Measurements from ENCODE around the gene ASPHD2.

Gene ASPHD2

GRCh38 chr22:26398741-26399153 is 30.3 kb upstream of the ASPHD2 start:
- TF ChIP-seq CSRNP3 (CRISPR knock-in tag; IDR thresholded peaks at IDR 0.05), result no peak
- no peak for TF ChIP-seq OSR1 (CRISPR knock-in tag; IDR thresholded peaks at IDR 0.05)
- no peak for TF ChIP-seq TCF4 (CRISPR knock-in tag; IDR thresholded peaks at IDR 0.05; ENCODE audit: borderline replicate concordance)
- no peak for TF ChIP-seq ZC3H10 (CRISPR knock-in tag; IDR thresholded peaks at IDR 0.05)
- no peak for TF ChIP-seq ZNF70 (CRISPR knock-in tag; IDR thresholded peaks at IDR 0.05)
- TF ChIP-seq BACH2 (CRISPR knock-in tag; IDR thresholded peaks at IDR 0.05; ENCODE audit: borderline replicate concordance), result no peak
- no peak for TF ChIP-seq PATZ1 (CRISPR knock-in tag; IDR thresholded peaks at IDR 0.05; ENCODE audit: borderline replicate concordance)
- no peak for TF ChIP-seq CSDC2 (CRISPR knock-in tag; IDR thresholded peaks at IDR 0.05)
- no peak for TF ChIP-seq ZNF8 (CRISPR knock-in tag; IDR thresholded peaks at IDR 0.05)
- TF ChIP-seq PPARA (CRISPR knock-in tag; IDR thresholded peaks at IDR 0.05; ENCODE audit: borderline replicate concordance), result no peak
- TF ChIP-seq POU6F1 (CRISPR knock-in tag; IDR thresholded peaks at IDR 0.05; ENCODE audit: borderline replicate concordance, low read depth), result no peak
- no peak for TF ChIP-seq ZNF565 (CRISPR knock-in tag; conservative IDR thresholded peaks at IDR 0.05; ENCODE audit: low read depth)
- TF ChIP-seq ARNTL (CRISPR knock-in tag; IDR thresholded peaks at IDR 0.05; ENCODE audit: borderline replicate concordance, low read depth), result no peak
- no peak for TF ChIP-seq ISL1 (CRISPR knock-in tag; IDR thresholded peaks at IDR 0.05)
- TF ChIP-seq RARB (CRISPR knock-in tag; IDR thresholded peaks at IDR 0.05), result no peak
- no peak for TF ChIP-seq ESRRG (CRISPR knock-in tag; IDR thresholded peaks at IDR 0.05)
- no peak for TF ChIP-seq ZFP3 (CRISPR knock-in tag; IDR thresholded peaks at IDR 0.05)
- TF ChIP-seq ZFP30 (CRISPR knock-in tag; IDR thresholded peaks at IDR 0.05), result no peak
- no peak for TF ChIP-seq TOX (CRISPR knock-in tag; IDR thresholded peaks at IDR 0.05; ENCODE audit: borderline replicate concordance)
- no peak for TF ChIP-seq TSHZ2 (CRISPR knock-in tag; IDR thresholded peaks at IDR 0.05)

GRCh38 chr22:26399289-26399688 is 29.8 kb upstream of the ASPHD2 start:
- peak; percentile 61; the same call in 2 of the 3 replicates for ATAC-seq
- TF ChIP-seq CREB5 (CRISPR knock-in tag; IDR thresholded peaks at IDR 0.05; ENCODE audit: low read depth), result no peak
- TF ChIP-seq ZFP3 (CRISPR knock-in tag; IDR thresholded peaks at IDR 0.05), result no peak
- no peak for TF ChIP-seq ISL1 (CRISPR knock-in tag; IDR thresholded peaks at IDR 0.05)
- TF ChIP-seq TSHZ2 (CRISPR knock-in tag; IDR thresholded peaks at IDR 0.05), result no peak
- TF ChIP-seq PPARA (CRISPR knock-in tag; IDR thresholded peaks at IDR 0.05; ENCODE audit: borderline replicate concordance), result no peak
- no peak for TF ChIP-seq ZNF8 (CRISPR knock-in tag; IDR thresholded peaks at IDR 0.05)
- TF ChIP-seq ESRRG (CRISPR knock-in tag; IDR thresholded peaks at IDR 0.05), result no peak
- no peak for TF ChIP-seq ZC3H10 (CRISPR knock-in tag; IDR thresholded peaks at IDR 0.05)
- no peak for TF ChIP-seq TOX (CRISPR knock-in tag; IDR thresholded peaks at IDR 0.05; ENCODE audit: borderline replicate concordance)

More at GRCh38 chr22:26398741-26399153, 30.3 kb upstream of the ASPHD2 start:
- peak; percentile 97 for ATAC-seq
